HuH-7.5 (cell line): ENCODE data around the gene TRAPPC2B.

ENCODE experiments used
- DNase-seq: peaks from one replicate; pipeline ENCODE4 v3.0.0; 2011; ENCODE audit warnings: low spot score

The TRAPPC2B gene

GRCh38 chr19:57362997-57363687 is at the start of gene TRAPPC2B, which contains the start of gene ZNF547:
TRAPPC2B (plus strand) TSS chr19:57363551; CDS start chr19:57364834, 1,283 bp downstream.
ZNF547 (plus strand) TSS chr19:57363551; CDS start chr19:57368556, 5,005 bp downstream.
- DNase-seq = peak; percentile 86

- no peak for DNase-seq
These were observed 49.2 kb upstream of the TRAPPC2B start for GRCh38 chr19:57314146-57314545.

- DNase-seq = no peak
These were observed 45.8 kb upstream of the TRAPPC2B start for GRCh38 chr19:57317503-57317902.

- no peak for DNase-seq
These were observed 43.5 kb upstream of the TRAPPC2B start for GRCh38 chr19:57319869-57320179.

GRCh38 chr19:57320180-57321084 is 42.9 kb upstream of the TRAPPC2B start, which contains the start of gene ZNF543:
ZNF543 (plus strand) TSS chr19:57320472; CDS start chr19:57320854, 382 bp downstream.
- DNase-seq = peak; percentile 98

GRCh38 chr19:57321116-57321515 is 42.2 kb upstream of the TRAPPC2B start:
- no peak for DNase-seq

GRCh38 chr19:57321751-57322150 is 41.6 kb upstream of the TRAPPC2B start:
- no peak for DNase-seq

GRCh38 chr19:57324992-57325391 is 38.4 kb upstream of the TRAPPC2B start:
- DNase-seq = no peak

GRCh38 chr19:57327993-57328392 is 35.4 kb upstream of the TRAPPC2B start:
- no peak for DNase-seq

- no peak for DNase-seq
These were observed 29.2 kb upstream of the TRAPPC2B start for GRCh38 chr19:57334191-57334590.

- DNase-seq = no peak
These were observed 24.5 kb upstream of the TRAPPC2B start for GRCh38 chr19:57338877-57339276.

- DNase-seq = no peak
These were observed 20.8 kb upstream of the TRAPPC2B start for GRCh38 chr19:57342582-57342981.

GRCh38 chr19:57348136-57348535 is 15.2 kb upstream of the TRAPPC2B start:
- no peak for DNase-seq

GRCh38 chr19:57350877-57351805 is 12.2 kb upstream of the TRAPPC2B start, which contains the start of gene ZNF304:
ZNF304 (plus strand) TSS chr19:57351271; CDS start chr19:57351665, 394 bp downstream.
- DNase-seq = peak; percentile 89

- no peak for DNase-seq
These were observed 11.5 kb upstream of the TRAPPC2B start for GRCh38 chr19:57351867-57352266.

- no peak for DNase-seq
These were observed 7.4 kb upstream of the TRAPPC2B start for GRCh38 chr19:57355916-57356315.

- no peak for DNase-seq
These were observed 5.9 kb upstream of the TRAPPC2B start for GRCh38 chr19:57357406-57357805.

GRCh38 chr19:57359300-57359699 is 4.1 kb upstream of the TRAPPC2B start:
- DNase-seq = no peak

- DNase-seq = no peak
These were observed 932 bp upstream of the TRAPPC2B start for GRCh38 chr19:57362419-57362818.

GRCh38 chr19:57363688-57364181 is 384 bp downstream of the TRAPPC2B start:
- DNase-seq = no peak

- no peak for DNase-seq
These were observed 3.4 kb downstream of the TRAPPC2B start for GRCh38 chr19:57366776-57367175.

- no peak for DNase-seq
These were observed 10.8 kb downstream of the TRAPPC2B start for GRCh38 chr19:57374179-57374578.
